Adrenal gland (tissue), 12 donors: ENCODE measurements around the gene CNGA4. TPM values are rescaled to one million over a fixed set of nuclear protein-coding genes. Genes with fewer than 3 reads are reported as not detected.
A peak's percentile ranks its signal among the peaks of the same experiment; 100 is the strongest.

Source experiments
- DNase-seq, 7 donors: peaks; one replicate each; pipeline ENCODE4 v3.0.0-alpha.2; 2019 to 2020
- H3K27ac ChIP-seq, 5 donors: fragments of 200-600 bp; sonication (generic) in 4 of 5; 1 replicate in 3 of 5; 2 replicates in 2 of 5; pipeline versions ENCODE4 v1.5.1 to v1.8.0; 2016 to 2020; ENCODE audit warnings: mild to moderate bottlenecking in 1 of 5
- H3K27me3 ChIP-seq: fragments of 200-600 bp; 2 replicates; pipeline ENCODE4 v1.8.0; 2021
- H3K36me3 ChIP-seq, 2 donors: fragments of 200-600 bp; replicated peaks in 1 of 2; 1 replicate in 1 of 2; 2 replicates in 1 of 2; pipeline versions ENCODE4 v1.5.1 to v1.8.0; 2018 to 2022
- H3K4me1 ChIP-seq, 2 donors: fragments of 200-600 bp; replicated peaks in 1 of 2; 1 replicate in 1 of 2; 2 replicates in 1 of 2; pipeline versions ENCODE4 v1.5.1 to v1.8.0; 2018 to 2021
- H3K4me3 ChIP-seq, 4 donors: fragments of 200-600 bp; sonication (generic) in 3 of 4; one replicate each; pipeline ENCODE4 v1.5.1; 2016 to 2018
- H3K9me3 ChIP-seq, 3 donors: fragments of 200-600 bp; sonication (generic) in 1 of 3; replicated peaks in 1 of 3; 1 replicate in 2 of 3; 2 replicates in 1 of 3; pipeline versions ENCODE4 v1.5.1 to v1.8.0; 2016 to 2021
- POLR2A ChIP-seq, 2 donors: fragments of 450-650 bp; IDR thresholded peaks; one replicate each; pipeline ENCODE4 v1.6.1; 2017; ENCODE audit warnings: antibody characterized with exemption in 2 of 2, mild to moderate bottlenecking in 2 of 2, moderate library complexity in 1 of 2
- WGBS, 4 donors: extraction: QIAGEN DNeasy Blood & Tissue Kit in 2 of 4; methylation state at CpG; one replicate each; pipeline versions ENCODE4 v1.1.5 to v1.1.7; 2013 to 2017; 5-methylcytosine and 5-hydroxymethylcytosine counted together
- intact Hi-C, 2 donors: fragments of 100-400 bp; cut with DNase I; formaldehyde crosslinking; loops; one replicate each; pipeline versions ENCODE4 v1.14.1 to v1.15.0; 2022 to 2023
- polyA plus RNA-seq, 3 donors: library from polyadenylated mRNA; stranded (reverse); fragments of 200-250 nt in 2 of 3; fragments of 350-450 nt in 1 of 3; fragmentation: Illumina TruSeq in 1 of 3; extraction: RNeasy Lipid Tissue Mini Kit (QIAGEN cat#74804) in 1 of 3; gene quantifications; one replicate each; pipeline ENCODE4 v1.2.3, GENCODE V29; 2013 to 2014
- total RNA-seq, 9 donors: library from RNA; depleted of rRNA in 4 of 9; stranded (reverse); fragments of >200 nt in 4 of 9; fragments of 120-200 nt in 1 of 9; fragmentation: NEBNext Ultra II Directional in 1 of 9; extraction: Animal tissue kit (Norgen Biotek cat#: 25700) in 1 of 9; gene quantifications; one replicate each; pipeline versions ENCODE4 v1.1.0 to v1.2.4, GENCODE V29; 2013 to 2023
- TF ChIP-seq, protein P1 (sequence below), 6 experiments: fragments of 450-650 bp in 4 of 6; fragments of 200-600 bp in 2 of 6; sonication (generic) in 1 of 6; IDR thresholded peaks; 1 replicate in 5 of 6; 2 replicates in 1 of 6; pipeline versions ENCODE4 v1.5.1 to v1.8.0; 2016 to 2021; ENCODE audit warnings: antibody characterized with exemption in 6 of 6, mild to moderate bottlenecking in 2 of 6, moderate library complexity in 1 of 6
- donor health status: healthy with polysubstance abuse.
- donor health status: Bipolar disorder and iron deficiency.
- donor health status: DM: yes; HTN: yes; CAD: no.
- donor health status: DM: no; HTN: no; CAD: no.
- donor health status: DM: no; HTN: no; CAD: no.
- donor health status: DM: yes; HTN: yes; CAD: no.

Gene CNGA4
- total and polyA plus RNA-seq, 12 donors, result 0.06 to 1.5 (median 0.26) TPM; not detected in 4

DNA sequence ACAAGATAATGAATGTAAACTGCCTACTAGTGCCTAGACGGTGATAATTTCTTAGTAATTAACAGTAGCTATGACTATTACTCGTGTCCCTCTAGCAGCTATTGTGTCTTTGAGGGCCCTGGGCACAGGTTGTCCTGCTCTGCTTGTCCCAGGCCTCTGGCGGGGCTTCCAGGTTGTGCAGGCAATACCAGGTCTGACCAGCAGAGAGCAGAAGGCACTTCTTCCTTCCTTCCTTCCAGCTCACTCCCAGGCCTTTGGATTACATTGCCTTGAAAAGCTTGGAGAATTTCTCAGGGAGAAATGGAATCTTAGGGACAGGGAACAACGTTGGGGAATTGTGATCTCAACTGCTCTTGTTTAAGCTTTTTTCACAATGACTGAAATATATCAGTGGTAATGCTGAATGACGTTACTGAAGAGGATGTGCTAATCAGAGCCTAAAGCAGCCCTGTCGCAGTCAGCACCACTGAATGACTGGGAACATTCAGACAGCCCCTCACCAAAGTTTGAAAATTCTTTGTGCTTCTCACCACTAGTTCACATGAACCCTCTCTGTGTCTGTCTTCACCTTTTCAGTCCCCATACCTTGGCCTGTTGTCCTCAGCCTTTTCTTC, 12.3 kb downstream of the CNGA4 start:
- no peak overlapping the region for H3K4me3 ChIP-seq
- H3K27ac ChIP-seq, result peak overlapping the region; percentile 48 to 91 (median 85)
- WGBS, 4 donors, result 53 to 60% (median 56%) methylated on average over 6 of the region's 6 CpGs
- H3K4me1 ChIP-seq, result peaks cover 20 to 21% of the 10 kb centered on the region in 2 donors
- intact Hi-C loops, result no loop called here
- DNase-seq, result peak; percentile 61 to 92 (median 76)
- H3K36me3 ChIP-seq, result no peaks in the 10 kb centered on the region
- H3K9me3 ChIP-seq, result no peaks in the 10 kb centered on the region
- H3K27me3 ChIP-seq, result no peaks in the 10 kb centered on the region
- TF ChIP-seq, protein P1, sequence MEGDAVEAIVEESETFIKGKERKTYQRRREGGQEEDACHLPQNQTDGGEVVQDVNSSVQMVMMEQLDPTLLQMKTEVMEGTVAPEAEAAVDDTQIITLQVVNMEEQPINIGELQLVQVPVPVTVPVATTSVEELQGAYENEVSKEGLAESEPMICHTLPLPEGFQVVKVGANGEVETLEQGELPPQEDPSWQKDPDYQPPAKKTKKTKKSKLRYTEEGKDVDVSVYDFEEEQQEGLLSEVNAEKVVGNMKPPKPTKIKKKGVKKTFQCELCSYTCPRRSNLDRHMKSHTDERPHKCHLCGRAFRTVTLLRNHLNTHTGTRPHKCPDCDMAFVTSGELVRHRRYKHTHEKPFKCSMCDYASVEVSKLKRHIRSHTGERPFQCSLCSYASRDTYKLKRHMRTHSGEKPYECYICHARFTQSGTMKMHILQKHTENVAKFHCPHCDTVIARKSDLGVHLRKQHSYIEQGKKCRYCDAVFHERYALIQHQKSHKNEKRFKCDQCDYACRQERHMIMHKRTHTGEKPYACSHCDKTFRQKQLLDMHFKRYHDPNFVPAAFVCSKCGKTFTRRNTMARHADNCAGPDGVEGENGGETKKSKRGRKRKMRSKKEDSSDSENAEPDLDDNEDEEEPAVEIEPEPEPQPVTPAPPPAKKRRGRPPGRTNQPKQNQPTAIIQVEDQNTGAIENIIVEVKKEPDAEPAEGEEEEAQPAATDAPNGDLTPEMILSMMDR (IDR thresholded peaks at IDR 0.05), result peak; percentile 69 to 97 (median 83)
- TF ChIP-seq POLR2A (IDR thresholded peaks at IDR 0.05), result no peak

DNA sequence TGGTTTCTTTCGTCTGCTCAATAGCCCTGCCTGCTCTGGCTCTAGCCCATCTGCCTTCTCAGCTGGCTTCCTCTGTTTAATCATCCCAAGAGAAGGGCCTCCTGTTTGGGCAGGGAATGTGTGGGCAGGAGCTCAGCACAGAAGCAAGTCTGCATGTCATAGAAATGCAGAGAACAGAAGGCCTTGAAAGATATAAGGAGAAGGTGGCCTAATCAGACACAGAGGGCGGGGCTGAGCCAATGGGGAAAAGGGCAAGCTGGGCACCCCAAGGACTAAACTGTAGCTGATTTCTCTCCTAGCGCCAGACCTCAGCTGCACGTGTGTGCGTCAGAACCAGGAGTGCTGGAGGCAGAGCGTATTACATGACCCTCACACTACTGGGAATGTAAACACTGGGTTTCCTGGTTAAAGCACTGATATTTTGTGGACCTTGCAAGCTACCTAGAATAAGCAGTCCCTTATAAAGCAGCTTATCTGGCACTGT, 13.1 kb downstream of the CNGA4 start:
- H3K4me1 ChIP-seq, result peaks cover 20 to 21% of the 10 kb centered on the region in 2 donors
- DNase-seq, result peak; percentile 69 to 90 (median 86)
- 45 to 63% (median 50%) methylated on average over 6 of the region's 6 CpGs for WGBS, 4 donors
- intact Hi-C loops, result no loop called here
- H3K36me3 ChIP-seq, result no peaks in the 10 kb centered on the region
- no peaks in the 10 kb centered on the region for H3K27me3 ChIP-seq
- H3K9me3 ChIP-seq, result no peaks in the 10 kb centered on the region
- peak in 1 of 2 donors; percentile 68 for TF ChIP-seq POLR2A (IDR thresholded peaks at IDR 0.05)
- TF ChIP-seq, protein P1 (IDR thresholded peaks at IDR 0.05), result no peak
- H3K27ac ChIP-seq, result peak overlapping the region; percentile 48 to 91 (median 85)
- H3K4me3 ChIP-seq, result no peak overlapping the region

DNA sequence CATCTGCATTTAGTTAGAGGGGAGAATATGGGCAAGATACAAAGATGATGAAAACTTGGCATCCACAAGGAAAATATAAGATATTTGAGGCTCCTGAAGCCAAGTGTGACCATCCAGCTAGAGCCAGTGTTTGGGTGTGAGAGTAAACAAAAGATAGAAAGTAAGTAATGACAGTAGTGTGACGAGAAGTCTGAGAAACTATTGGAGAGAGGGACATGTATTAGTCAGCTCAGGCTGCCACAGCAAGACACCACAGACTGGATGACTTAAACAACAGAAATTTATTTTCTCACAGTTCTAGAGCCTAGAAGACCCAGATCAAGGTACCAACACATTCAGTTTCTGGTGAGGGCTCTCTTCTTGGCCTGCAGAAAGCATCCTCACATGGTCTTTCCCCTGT, 14.3 kb downstream of the CNGA4 start:
- H3K4me1 ChIP-seq, result peaks cover 20 to 21% of the 10 kb centered on the region in 2 donors
- peak overlapping the region in 2 of 5 donors; percentile 85 to 91 for H3K27ac ChIP-seq
- H3K36me3 ChIP-seq, result no peaks in the 10 kb centered on the region
- intact Hi-C loops, result no loop called here
- TF ChIP-seq, protein P1 (IDR thresholded peaks at IDR 0.05), result no peak
- no peak for TF ChIP-seq POLR2A (IDR thresholded peaks at IDR 0.05)
- DNase-seq, result no peak
- no peaks in the 10 kb centered on the region for H3K9me3 ChIP-seq
- H3K27me3 ChIP-seq, result no peaks in the 10 kb centered on the region
- H3K4me3 ChIP-seq, result no peak overlapping the region
- WGBS, 4 donors, result 73 to 100% (median 84%) methylated on average over 1 of the region's 1 CpG

DNA sequence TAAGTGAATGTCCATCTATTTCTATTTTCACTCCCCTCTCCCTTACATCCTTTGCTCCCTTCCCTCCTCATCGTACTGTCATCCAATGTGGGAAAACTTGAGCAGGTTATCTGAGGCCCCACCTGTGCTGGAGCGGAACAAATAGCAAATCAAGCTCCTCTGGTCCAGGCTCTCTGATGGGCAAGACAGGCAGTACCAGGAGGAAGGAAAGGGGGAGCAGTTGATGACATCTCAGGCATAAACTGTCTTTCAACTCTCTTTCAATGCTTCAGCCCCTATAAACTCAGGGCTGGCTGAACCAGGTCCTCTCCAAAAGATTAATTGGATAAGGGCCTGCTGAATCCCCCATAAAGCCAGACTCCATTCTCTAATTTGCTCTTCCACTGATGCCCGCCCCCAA, 19.3 kb downstream of the CNGA4 start:
- TF ChIP-seq POLR2A (IDR thresholded peaks at IDR 0.05), result no peak
- TF ChIP-seq, protein P1 (IDR thresholded peaks at IDR 0.05), result no peak
- DNase-seq, result no peak
- H3K4me3 ChIP-seq, result no peak overlapping the region
- peaks cover 11 to 14% of the 10 kb centered on the region in 2 donors for H3K4me1 ChIP-seq
- H3K36me3 ChIP-seq, result no peaks in the 10 kb centered on the region
- no peaks in the 10 kb centered on the region for H3K9me3 ChIP-seq
- H3K27ac ChIP-seq, result no peak overlapping the region
- intact Hi-C loops, result no loop called here
- 77 to 89% (median 83%) methylated on average over 3 of the region's 3 CpGs for WGBS, 4 donors
- peaks cover 2% of the 10 kb centered on the region for H3K27me3 ChIP-seq
